HG03135 (cell line): ENCODE measurements around the gene TNPO3.
"Not testable (repeated sequence)": the region's sequence is repeated elsewhere in the genome, so short reads cannot be mapped to it uniquely, and the experiment has no call there.

Experiments
- ATAC-seq: cut with Tn5 transposase; IDR thresholded peaks from one replicate; pipeline ENCODE4 v1.9.1; 2021; ENCODE audit warnings: mild to moderate bottlenecking, moderate library complexity; ENCODE audit not compliant: unreplicated experiment

Gene TNPO3

DNA sequence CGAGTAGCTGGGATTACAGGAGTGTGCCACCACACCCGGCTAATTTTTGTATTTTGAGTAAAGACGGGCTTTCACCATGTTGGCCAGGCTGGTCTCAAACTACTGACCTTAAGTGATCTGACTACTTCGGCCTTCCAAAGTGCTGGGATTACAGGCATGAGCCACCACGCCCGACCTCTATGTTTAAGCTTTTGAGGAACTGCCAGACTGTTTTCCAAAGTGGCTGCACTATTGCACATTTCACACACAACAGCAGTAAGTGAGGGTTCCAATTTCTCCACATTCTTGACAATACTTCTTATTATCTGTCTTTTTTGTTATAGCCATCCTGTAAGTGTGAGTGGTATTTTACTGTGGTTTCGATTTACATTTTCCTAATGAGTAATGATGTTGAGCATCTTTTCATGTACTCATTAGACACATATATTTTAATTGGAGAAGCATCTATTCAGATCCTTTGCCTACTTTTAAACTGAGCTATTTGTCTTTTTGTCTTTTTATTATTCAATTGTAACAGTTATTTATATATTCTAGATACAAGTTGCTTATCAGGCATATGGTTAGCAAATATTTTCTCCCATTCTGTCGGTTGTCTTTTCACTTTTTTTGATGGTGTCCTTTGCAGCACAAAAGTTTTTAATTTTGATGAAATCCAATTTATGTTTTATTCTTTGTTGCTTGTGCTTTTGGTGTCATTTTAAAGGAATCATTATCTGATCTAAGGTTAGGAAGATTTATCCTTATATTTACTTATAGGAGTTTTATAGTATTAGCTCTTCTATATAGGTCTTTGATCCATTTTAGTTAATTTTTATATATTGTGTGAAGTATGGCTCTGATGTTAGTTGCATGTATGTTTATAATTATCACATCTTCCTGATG lies 130.0 kb downstream of the TNPO3 start:
- no peak for ATAC-seq

DNA sequence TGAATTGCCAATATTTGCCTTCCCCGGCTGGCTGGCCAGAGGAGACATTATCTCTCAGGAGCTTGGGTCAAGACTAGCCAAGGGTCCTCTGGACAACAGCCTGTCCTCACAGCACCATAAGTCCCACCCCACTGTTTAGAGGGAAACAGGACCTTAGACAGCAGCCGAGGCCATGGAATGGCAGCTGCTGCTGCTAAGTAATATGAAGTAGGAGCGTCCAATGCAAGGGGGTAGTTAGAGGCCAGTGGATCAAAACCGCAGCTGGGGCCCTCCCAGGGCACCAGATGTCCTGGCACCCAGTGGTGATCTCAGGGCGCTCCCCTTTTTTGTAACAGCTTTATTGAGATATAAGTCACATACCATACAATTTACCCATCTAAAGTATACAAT lies 131.5 kb downstream of the TNPO3 start:
- no peak for ATAC-seq

DNA sequence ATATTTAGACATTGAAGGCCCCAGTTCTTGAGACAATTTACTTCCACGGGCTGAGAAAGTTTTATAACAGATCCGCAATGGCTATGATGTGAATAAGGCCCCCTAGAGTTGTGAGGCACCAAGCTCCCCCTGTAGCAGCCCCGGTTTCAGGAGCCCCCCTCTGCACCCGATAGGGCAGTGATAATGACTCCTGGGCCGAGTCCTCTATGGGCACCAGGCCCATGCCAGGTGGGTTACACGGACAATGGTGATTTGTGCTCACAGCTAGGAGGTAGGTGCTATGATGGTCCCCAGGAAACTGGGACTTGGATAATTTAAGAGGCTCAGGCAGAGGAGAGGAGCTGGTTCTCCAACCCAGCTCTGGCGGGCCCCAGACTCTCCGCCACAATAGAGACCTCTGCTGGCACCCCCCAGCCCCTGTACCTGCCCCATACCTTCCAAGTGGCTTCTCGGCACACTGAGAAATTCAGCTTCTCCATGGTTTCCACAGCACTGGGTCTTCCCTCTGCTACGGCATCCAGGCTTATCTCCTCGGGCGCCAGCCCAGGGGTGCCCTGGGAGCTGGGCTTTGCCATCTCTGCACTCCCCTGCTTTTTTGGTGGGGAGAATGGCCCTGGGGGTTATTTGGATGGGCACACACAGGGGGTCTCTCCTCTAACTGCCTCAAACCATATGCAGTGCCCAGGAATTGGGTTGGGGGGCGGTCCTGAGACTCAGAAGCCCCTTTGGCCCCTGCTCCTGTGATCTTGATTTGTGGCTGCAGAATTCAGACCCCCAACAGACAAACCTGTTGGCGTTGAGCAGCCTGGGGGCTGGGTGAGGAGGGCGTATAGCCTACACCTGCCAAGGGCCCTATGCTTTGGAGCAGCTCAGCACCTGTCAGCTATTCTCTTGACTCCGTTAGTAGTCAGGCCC lies 132.2 kb downstream of the TNPO3 start:
- ATAC-seq = no peak

DNA sequence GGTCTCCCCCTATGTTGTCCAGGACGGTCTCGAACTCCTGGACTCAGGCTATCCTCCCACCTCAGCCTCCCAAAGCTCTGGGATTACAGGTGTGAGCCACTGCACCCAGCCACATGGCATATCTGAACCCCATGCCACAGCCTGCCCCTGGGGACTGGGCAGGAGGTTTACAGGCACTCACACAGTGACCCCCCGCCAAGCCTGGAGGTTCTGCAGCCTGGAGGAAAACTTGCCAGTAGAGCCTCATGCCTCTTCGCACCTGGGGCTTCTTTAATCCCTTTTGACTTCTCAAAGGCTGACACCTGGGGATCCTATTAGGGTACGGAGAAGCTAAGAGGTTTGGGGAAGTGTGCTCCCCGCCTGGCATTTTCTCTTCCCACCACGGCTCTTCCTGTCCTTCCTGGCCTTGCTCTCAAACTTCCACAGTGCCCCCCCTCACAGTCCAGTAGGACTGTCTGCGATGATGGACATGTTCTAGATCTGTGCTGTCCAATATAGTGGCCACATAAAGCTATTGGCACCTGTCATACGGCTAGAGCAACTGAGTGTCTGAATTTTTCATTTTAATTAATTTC lies 133.0 kb downstream of the TNPO3 start:
- no peak for ATAC-seq

DNA sequence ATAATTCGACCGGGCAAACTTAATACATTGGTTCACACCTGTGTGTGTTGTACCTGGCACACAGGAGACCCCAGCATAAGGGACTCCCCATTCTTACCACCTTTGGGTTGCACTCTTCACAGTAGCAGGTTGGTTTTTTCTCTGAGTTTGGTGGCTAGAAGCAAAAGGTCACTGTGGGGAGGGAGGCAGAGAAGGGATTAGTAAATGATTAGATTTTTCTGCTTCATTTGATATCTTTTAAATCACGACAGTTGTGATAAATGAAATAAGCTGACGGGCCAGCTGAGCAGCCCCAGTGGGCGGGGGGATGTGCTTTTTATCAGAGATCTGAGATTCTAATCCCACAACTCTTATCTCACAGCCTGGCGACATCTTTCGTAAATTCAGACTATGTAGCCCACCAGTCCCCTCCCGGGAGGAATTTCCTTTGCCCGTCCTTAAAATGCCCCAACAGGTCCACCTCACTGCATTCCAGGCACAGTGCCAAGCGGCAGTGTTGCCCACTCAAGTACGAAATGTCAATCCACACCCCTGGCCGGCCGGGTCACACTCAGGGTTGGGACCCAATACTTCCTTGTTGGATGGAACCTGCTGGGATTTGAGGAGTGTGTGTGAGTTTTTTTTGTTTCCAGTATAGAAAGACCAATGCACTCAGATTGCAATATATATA lies 133.9 kb downstream of the TNPO3 start:
- no peak for ATAC-seq

DNA sequence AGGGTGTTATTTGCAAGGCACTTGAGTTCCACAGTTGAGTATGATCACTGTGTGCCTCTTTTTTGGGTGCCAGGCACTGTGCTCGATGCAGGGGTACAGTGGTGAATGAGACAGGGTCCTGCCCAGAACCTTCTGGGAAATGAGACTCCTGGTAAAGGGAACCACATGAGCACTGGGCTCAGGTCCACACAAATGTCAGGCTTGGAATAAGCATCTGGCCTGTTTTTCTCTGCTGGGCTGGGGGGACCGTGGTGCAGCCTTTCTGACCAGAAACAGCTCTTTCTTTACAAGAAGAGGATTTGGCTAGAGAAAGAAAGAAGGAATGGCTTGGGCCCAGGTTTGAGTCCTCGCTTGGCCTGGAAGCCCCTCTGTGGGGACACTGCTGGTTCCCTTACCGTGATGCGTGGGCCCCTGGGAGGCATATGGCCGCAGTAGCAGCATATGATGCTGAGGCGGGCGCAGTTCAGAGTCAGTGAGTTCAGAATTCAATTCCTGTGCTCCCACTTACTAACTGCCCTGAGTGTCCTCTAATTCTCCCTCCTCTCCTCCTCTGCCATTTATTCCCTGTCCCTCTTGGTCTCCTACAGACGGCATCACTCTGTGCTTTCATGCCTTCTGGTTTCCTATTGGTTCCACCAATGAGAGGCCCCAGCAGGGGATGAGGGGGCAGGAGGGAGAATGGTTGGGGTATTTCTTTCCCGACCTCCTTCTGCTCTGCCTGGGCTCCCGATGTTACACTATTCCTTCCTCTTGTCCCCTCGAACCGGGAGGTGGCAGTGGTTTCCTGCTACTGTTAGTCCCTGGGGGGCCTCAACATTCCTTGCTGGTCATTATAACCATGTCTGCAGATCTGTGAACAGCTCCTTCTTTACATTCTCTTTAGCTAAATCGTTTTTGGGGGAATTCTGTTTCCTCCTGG lies 134.8 kb downstream of the TNPO3 start:
- no peak for ATAC-seq

DNA sequence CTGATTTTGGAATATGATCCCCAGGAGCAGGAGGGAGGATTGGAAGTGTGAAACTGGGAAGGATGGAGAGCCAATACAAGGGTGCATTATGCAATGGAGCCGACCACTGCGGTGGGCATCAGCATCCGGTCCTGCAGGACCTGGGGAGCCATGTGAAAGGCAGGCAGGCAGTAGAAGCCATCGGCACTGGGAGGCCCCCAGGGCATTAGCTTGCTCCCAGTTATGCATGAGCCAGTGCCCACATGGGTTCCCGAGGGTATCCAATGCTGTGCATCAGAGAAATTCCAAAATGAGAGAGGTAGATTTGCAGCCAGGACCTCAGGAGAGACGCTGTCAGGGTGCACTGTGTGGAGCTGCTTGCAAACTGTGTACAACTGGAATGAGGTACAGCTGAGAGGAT lies 135.7 kb downstream of the TNPO3 start:
- no peak for ATAC-seq

DNA sequence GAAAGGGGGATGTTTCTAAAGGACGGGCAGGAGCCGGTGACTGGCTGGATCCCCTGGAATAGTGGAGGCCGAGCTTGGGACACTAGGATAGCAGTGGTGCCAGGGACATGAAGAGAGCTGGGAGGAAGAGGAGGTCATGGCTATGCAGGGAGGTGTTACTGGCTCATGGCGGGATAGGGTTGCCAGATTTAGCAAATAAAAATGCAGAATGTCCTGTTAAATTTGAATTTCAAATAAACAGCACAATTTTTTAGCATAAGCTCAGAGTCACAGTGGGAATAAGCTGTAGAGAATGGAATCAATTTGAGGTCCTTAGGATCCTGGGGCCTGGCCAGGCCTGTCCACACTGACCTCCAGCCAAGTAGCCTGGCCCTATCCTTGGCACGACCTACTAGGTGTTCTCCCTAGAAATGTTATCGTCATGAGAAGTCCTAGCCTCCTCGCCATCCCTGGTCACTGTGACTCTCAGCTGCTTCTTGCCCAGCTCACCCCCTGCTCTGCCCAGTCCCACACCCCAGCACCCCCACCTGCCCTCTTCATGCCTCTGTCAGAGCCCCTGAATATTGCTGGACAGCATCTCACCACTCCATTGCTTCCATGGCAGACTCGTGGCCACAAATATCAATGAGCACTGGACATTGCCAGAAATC lies 136.8 kb downstream of the TNPO3 start:
- no peak for ATAC-seq

DNA sequence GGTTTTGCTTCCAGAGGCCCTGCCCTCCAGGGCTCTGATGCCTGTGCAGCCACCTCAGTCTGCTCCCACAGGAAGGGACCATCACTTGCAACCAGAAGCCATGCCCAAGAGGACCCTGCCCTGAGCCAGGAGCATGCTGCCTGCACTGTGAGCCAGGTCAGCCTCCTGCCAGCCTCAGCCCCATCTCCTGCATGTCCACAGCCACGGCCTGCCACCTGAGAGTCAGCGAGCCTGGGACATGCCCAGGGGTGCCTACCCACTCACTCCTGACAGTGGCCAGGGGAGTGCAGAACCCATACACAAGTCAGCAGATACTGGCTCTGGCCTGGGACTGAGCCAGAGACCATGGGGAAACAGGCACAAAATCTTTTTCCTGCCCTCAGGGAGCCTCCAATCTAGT lies 137.8 kb downstream of the TNPO3 start:
- no peak for ATAC-seq

DNA sequence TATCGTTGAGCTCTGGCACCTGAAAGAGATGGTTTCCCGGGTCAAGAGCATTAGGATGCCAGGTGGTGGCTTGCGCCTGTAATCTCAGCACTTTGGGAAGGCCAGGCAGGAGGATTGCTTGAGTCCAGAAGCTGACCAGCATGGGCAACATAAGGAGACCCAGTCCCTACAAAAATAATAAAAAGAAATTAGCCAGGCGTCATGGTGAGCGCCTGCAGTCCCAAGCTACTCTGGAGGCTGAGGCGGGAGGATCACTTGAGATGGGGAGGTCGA lies 138.3 kb downstream of the TNPO3 start:
- ATAC-seq = no peak

DNA sequence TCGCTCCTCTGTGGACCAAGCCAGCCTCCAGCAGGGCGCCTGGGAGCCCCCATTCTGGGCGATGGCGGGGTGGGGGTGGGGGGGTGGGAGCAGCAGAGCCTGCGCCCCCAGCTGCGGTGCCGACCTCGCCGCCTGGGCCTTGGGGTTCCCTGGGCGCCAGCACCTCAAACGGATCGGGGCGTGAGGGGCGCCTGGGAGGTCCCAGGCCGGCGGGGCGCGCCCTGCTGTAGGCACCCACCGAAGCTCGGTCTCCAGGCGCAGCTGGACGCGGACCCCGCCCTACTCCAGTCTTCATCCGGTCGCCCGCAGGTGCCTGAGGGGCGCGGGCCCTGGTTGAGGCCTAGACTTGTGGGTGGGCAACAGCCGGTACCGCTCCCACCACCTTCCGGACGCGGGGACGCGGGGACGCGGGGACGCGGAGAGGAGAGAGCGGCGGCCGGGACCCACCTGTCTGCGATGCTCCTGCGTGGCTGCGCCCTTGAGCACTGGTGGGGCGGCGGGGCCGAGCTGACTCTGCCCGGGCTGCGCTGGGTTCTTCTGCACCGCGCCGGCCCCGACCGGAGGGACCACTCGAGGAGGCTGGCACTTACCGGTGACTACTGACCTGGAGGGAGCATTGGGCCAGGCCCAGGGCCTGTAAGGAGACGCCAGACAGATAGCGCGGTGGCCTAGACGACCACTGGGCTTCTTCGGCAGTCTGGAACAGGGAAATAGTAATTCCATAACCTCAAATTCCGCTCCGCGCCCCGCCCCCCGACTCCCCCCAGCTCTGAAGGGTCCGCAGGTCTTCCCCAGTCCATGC lies 138.9 kb downstream of the TNPO3 start:
- no peak for ATAC-seq

DNA sequence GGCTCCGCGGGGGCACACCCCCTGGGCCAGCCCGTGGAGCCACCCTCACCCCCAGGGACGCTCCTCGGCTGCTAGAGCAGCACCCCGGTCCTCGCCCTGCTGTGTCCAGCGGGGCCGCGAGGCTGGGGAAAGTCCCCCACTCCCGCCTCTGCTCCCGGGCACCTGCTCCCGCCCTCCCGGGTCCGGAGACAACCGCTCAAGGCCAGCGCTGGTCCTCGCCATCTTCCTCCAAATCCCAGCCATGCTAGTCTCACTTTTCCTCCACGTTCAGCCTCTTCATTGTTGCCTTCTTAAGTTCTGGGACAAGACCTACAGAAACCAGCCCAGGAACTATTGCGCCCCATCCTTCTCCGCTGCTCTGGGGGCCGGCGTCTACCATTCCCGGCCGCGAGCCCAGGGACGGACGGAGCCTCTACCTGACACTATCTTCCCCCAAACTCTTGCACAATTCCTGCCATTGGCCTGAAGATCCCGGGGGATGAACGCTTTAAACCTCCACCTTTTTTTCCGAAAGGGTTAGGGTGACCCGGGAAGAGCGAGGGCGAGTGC lies 139.6 kb downstream of the TNPO3 start:
- no peak for ATAC-seq

DNA sequence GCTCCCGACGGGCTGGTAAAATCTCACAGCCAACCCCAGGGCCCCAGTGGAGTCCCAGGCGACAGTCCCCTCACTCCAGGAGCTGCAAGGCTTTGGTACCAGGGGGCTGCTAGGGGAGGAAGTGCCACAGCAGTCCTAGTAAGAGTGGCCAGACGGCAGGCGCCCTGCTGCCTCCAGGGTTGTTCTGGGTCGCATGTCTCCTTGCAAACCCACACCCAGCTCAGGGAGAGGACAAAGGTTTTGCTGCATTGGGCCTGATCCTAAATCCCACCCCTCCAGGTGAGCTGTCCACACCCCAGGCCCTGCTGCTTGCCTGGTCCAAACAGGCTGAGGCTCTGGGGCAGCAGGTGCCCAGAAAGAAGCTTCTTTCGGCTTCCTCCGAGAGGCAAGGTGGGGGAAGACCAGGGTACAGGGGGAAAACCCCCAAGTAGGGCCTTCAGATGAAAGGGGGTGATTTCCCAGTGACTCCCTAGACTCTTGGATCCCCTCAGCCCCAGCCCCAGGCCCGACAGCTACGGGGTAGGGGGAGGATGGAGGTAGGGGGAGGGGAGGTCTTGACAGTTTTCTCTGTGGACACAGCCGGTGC lies 140.3 kb downstream of the TNPO3 start:
- ATAC-seq = peak; percentile 56

DNA sequence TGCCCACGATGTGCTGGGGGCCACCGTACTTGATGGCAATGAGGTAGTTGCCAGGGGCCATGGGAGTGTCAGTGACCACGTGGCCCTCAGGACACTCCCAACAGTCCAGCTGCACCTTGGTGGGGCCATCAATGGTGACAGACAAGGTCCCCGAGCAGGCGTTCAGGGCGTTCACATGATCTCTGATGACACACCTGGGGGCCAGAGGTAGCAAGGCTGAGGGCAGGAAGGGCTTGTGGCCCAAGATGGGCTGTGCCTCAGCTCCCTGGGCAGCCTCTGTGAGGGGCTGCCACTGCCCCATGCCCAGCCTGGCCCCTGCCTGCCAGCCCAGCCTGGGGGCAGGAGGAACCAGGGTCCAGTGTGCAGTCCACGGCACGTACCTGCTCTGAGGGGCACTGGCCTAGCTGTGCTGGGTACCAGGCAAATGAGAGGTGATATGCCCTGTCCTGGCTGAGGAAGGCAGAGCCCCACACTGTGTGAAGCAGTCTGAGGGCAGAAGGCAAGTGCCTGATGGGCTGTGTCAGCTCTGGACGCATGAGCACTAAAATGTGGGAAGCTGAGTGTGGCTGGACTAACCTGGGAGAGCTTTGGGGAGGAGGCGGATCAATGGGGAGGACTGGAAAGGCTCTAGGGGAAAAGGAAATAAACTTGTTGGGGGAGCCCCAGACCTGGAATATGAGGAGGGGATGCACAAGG lies 140.9 kb downstream of the TNPO3 start:
- no peak for ATAC-seq

DNA sequence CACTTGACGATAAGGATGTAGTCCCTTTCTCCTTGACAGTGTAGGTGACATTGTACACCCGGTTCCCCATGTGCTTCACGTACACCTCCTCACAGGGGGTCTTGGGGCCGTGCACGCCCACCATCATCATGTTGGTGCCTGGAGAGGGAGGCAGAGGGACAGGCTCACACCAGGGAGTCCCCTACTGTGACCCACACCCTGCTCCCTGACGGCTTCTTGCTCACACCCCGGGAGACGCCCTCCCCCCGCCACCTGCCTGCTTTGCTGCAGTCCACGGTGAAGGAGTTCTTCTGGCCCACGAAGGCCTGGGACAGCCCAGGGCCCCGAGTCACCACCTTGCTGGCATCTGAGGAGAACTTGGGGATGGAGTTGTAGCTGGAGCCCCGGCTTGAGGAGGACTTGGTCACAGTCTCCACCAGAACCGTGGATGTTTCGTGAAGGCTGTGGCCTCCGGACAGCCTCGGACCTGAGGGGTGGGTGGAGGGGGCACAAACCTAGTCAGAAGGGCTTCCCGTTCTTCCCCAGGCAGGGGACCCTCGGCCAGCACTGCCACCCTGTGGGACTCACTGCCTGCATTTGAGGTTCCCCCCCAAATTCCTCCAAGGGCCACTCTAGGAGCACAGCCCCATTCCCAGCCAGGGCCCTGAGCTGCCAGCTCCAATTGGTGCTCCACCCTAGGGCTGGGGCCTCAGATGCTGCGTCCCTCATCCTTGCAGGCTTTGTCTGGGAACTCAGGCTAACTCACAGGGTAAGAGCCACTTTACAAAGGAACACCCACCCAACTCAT lies 142.0 kb downstream of the TNPO3 start:
- ATAC-seq = not testable (repeated sequence)

DNA sequence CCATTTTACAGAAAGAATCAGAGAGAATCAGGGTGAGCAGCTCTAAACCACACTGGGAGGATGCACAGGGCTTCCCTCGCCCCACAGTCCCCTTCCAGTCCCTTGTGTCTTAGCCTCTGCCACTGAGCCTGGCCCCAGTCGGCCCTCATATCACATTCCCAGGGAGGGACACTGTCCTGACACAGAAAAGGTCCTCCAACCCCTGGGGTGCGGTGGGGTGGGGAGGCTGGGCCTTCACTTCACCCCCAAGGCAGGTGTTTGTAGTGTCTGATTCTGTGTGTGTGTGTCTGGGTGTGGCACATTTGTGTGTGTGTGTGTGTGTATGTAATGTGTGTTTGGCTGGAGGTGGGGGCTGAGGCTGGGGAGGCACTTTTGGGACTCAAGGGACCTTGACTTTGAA lies 142.6 kb downstream of the TNPO3 start:
- ATAC-seq = no peak
